ENCODE results near the gene CARS2. TPM values are rescaled to one million over a fixed set of nuclear protein-coding genes. Genes with fewer than 3 reads are reported as not detected.
A peak's percentile ranks its signal among the peaks of the same experiment; 100 is the strongest.

CARS2 gene
- total RNA-seq, 3 donors from 2014 or later (not counting 1 experiment from before 2014, with no cell fraction given), result 65.3 to 77.3 (median 73.0) TPM

DNA sequence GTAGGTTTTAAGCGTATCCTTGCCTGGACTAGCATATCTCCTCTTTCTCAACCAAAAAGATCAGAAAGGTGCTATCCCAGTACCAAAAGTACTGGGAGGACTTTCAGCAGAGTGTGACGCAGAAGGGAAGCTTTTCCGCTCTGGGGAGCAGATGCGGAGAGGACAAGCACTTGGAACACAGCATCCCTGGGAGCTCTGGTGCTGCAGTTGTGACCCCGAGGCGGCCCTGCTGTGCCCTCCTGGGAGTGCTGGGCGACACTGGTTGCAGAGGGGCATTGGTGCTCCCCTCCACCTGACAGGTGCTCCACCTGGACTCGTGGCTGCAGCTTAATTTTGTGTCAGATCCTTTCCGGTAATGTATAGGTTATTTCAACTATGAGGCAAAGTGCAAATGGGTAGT, 87.1 kb downstream of the CARS2 start:
- TF ChIP-seq, protein P1, sequence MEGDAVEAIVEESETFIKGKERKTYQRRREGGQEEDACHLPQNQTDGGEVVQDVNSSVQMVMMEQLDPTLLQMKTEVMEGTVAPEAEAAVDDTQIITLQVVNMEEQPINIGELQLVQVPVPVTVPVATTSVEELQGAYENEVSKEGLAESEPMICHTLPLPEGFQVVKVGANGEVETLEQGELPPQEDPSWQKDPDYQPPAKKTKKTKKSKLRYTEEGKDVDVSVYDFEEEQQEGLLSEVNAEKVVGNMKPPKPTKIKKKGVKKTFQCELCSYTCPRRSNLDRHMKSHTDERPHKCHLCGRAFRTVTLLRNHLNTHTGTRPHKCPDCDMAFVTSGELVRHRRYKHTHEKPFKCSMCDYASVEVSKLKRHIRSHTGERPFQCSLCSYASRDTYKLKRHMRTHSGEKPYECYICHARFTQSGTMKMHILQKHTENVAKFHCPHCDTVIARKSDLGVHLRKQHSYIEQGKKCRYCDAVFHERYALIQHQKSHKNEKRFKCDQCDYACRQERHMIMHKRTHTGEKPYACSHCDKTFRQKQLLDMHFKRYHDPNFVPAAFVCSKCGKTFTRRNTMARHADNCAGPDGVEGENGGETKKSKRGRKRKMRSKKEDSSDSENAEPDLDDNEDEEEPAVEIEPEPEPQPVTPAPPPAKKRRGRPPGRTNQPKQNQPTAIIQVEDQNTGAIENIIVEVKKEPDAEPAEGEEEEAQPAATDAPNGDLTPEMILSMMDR (IDR thresholded peaks at IDR 0.05), result no peak
- Histone ChIP-seq H3K36me3 (ENCODE audit: control insufficient read depth, insufficient read depth, low read length) (peaks cover 3% of the 10 kb centered on the region), H3K4me1 (ENCODE audit: control insufficient read depth, insufficient read depth, low read length) (peaks cover 19% of the 10 kb centered on the region), H3K4me3 (ENCODE audit: low read length) (no peak overlapping the region), H3K27ac (ENCODE audit: low read length) (no peak overlapping the region), H3K9me3 (ENCODE audit: control insufficient read depth, insufficient read depth, low read length) (no peaks in the 10 kb centered on the region), H3K27me3 (ENCODE audit: control insufficient read depth, insufficient read depth, low read length) (no peaks in the 10 kb centered on the region)
- DNase-seq (no peak), ATAC-seq (no peak)
- no peak overlapping the region for H3K27ac Mint-ChIP-seq
- intact Hi-C loops (cut with micrococcal nuclease), result no loop called here
- H3K36me3 Mint-ChIP-seq, result no peaks in the 10 kb centered on the region
- WGBS (ENCODE audit: insufficient coverage), result 95% methylated on average over 8 of the region's 9 CpGs
- peaks cover 8 to 16% of the 10 kb centered on the region in 2 donors for H3K4me1 Mint-ChIP-seq
- no peaks in the 10 kb centered on the region for H3K9me3 Mint-ChIP-seq
- H3K4me3 Mint-ChIP-seq, result no peak overlapping the region
- no peaks in the 10 kb centered on the region for H3K27me3 Mint-ChIP-seq (ENCODE audit: low read depth in 2 of 2)

DNA sequence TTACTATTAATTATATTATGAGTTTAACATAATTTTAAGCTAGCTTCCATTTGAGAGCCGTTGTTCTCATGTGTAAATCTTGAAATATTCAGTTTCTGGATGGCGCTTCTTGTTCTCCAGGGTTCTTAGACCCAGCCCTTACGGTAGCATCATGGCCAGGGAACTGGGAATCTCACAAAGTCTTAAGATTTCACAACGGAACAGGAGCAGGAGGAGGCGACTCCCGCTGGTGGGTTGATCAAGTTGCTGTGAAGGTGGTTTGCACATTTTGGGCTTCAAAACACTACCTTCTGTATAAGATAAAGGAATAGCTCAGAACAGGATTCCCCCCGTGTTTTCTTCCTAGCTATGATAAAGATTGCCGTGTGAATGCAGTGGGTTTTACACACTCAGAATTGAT, 87.7 kb downstream of the CARS2 start:
- no peaks in the 10 kb centered on the region for H3K36me3 Mint-ChIP-seq
- no peak overlapping the region for H3K4me3 ChIP-seq (ENCODE audit: low read length)
- H3K9me3 ChIP-seq (ENCODE audit: control insufficient read depth, insufficient read depth, low read length), result no peaks in the 10 kb centered on the region
- H3K27ac Mint-ChIP-seq, result no peak overlapping the region
- DNase-seq (no peak), ATAC-seq (no peak)
- intact Hi-C loops (cut with micrococcal nuclease), result no loop called here
- H3K4me1 ChIP-seq (ENCODE audit: control insufficient read depth, insufficient read depth, low read length), result peaks cover 19% of the 10 kb centered on the region
- no peaks in the 10 kb centered on the region for H3K27me3 ChIP-seq (ENCODE audit: control insufficient read depth, insufficient read depth, low read length)
- H3K9me3 Mint-ChIP-seq, result peaks cover 0 to 2% of the 10 kb centered on the region in 2 donors
- H3K4me1 Mint-ChIP-seq, result peaks cover 8 to 16% of the 10 kb centered on the region in 2 donors
- H3K27ac ChIP-seq (ENCODE audit: low read length), result no peak overlapping the region
- TF ChIP-seq, protein P1 (IDR thresholded peaks at IDR 0.05), result no peak
- H3K27me3 Mint-ChIP-seq (ENCODE audit: low read depth in 2 of 2), result no peaks in the 10 kb centered on the region
- H3K36me3 ChIP-seq (ENCODE audit: control insufficient read depth, insufficient read depth, low read length), result peaks cover under 1% of the 10 kb centered on the region
- 88% methylated on average over 8 of the region's 8 CpGs for WGBS (ENCODE audit: insufficient coverage)
- H3K4me3 Mint-ChIP-seq, result peak overlapping the region; percentile 17

DNA sequence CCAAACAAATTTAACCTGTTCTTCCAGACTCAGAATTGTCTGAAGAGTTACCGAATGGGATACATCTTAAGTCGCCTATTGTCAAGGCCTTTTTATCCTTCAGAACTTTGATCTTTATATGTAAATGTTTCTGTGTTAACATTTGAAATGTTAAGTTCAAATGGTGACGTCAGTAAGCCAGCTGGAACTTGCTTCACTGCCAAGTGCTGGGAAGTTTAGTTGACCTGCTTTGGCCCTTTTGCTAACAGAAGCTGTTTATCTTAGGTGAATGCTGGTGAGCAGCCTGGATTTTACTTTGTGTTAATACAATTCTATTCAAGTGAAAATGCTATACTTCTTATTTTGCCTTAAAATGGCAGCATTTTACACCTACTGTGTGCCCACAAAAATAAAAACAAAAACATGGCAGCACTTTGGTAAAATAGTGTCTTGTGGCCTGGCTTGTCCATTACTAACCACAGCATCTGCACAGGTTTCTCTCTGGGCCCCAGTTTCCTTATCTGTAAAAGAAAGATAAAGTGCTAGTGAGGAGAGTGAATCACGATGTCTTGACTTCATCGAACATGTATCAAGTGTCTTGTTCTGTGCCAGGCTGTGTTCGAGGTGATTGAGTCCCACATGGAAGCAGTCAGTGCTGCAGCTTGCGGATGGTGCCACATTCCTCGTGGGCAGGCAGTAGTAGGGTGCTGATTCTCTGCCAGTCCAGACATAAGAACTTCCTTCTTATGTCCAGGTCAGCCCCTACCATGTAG, 88.4 kb downstream of the CARS2 start:
- TF ChIP-seq, protein P1 (IDR thresholded peaks at IDR 0.05), result no peak
- no peaks in the 10 kb centered on the region for H3K27me3 ChIP-seq (ENCODE audit: control insufficient read depth, insufficient read depth, low read length)
- intact Hi-C loops (cut with micrococcal nuclease), result no loop called here
- H3K27ac ChIP-seq (ENCODE audit: low read length), result no peak overlapping the region
- no peaks in the 10 kb centered on the region for H3K9me3 ChIP-seq (ENCODE audit: control insufficient read depth, insufficient read depth, low read length)
- Mint-ChIP-seq H3K4me1 (peaks cover 8 to 16% of the 10 kb centered on the region in 2 donors), H3K27me3 (ENCODE audit: low read depth in 2 of 2) (no peaks in the 10 kb centered on the region), H3K36me3 (no peaks in the 10 kb centered on the region), H3K9me3 (peaks cover 0 to 2% of the 10 kb centered on the region in 2 donors), H3K27ac (no peak overlapping the region), H3K4me3 (peak overlapping the region; percentile 35)
- no peak overlapping the region for H3K4me3 ChIP-seq (ENCODE audit: low read length)
- WGBS (ENCODE audit: insufficient coverage), result 92% methylated on average over 7 of the region's 8 CpGs
- H3K36me3 ChIP-seq (ENCODE audit: control insufficient read depth, insufficient read depth, low read length), result no peaks in the 10 kb centered on the region
- DNase-seq (no peak), ATAC-seq (no peak)
- peaks cover 19% of the 10 kb centered on the region for H3K4me1 ChIP-seq (ENCODE audit: control insufficient read depth, insufficient read depth, low read length)

Data from natural killer cell (primary cell).